Measurements from ENCODE around the gene RACGAP1. TPM values are rescaled to one million over a fixed set of nuclear protein-coding genes. Genes with fewer than 3 reads are reported as not detected.

Gene RACGAP1
- total and polyA plus RNA-seq, 2 experiments from 2014 or later, result 35.4 to 55.4 TPM

- in situ Hi-C loops (cut with MboI), result no loop called here
- H3K36me3 ChIP-seq (ENCODE audit: low read depth), result peaks cover 6% of the 10 kb centered on the region; the same call in 1 of the 2 replicates
- WGBS, 2 experiments (ENCODE audit: low coverage in 1 of 2, low lambda C conversion rate in 2 of 2, missing lambda C conversion rate in 2 of 2), result 4 to 6% methylated on average over 8 of the region's 8 CpGs
- no peaks in the 10 kb centered on the region for H4K20me1 ChIP-seq (ENCODE audit: insufficient read depth)
- H3K4me3 ChIP-seq, result peak overlapping the region; percentile 30
- no peaks in the 10 kb centered on the region for H3K79me2 ChIP-seq (ENCODE audit: insufficient read depth)
- no peak overlapping the region for H3K9ac ChIP-seq
- H3K27me3 ChIP-seq (replicated peaks; ENCODE audit: insufficient read depth), result no peaks in the 10 kb centered on the region
- peaks cover 25% of the 10 kb centered on the region for H3K4me1 ChIP-seq (ENCODE audit: insufficient read depth)
- peaks cover 39% of the 10 kb centered on the region for H3F3A ChIP-seq (ENCODE audit: insufficient read depth)
- peak overlapping the region; percentile 23; the same call in 1 of the 2 replicates for H3K27ac ChIP-seq
- peak; percentile 87 for DNase-seq
- TF ChIP-seq EZH2 (IDR thresholded peaks at IDR 0.05; ENCODE audit: insufficient read depth, poor library complexity, severe bottlenecking) (no peak), EZH2phosphoT487 (IDR thresholded peaks at IDR 0.05; ENCODE audit: insufficient read depth, low read depth) (no peak)
- no peaks in the 10 kb centered on the region for H3K9me2 ChIP-seq (ENCODE audit: insufficient read depth)
- no peaks in the 10 kb centered on the region for H3K9me3 ChIP-seq (ENCODE audit: low read depth)
- peak overlapping the region; percentile 47 for H3K4me2 ChIP-seq (ENCODE audit: unreplicated experiment)
- peak overlapping the region; percentile 57 for H2AFZ ChIP-seq
These were observed 41.4 kb downstream of the RACGAP1 start for GRCh38 chr12:49983892-49984291.

GRCh38 chr12:49982246-49983087 is 42.8 kb downstream of the RACGAP1 start:
- WGBS, 2 experiments (ENCODE audit: low coverage in 1 of 2, low lambda C conversion rate in 2 of 2, missing lambda C conversion rate in 2 of 2), result 88 to 93% methylated on average over 7 of the region's 7 CpGs
- H3K4me3 ChIP-seq, result no peak overlapping the region

DNA sequence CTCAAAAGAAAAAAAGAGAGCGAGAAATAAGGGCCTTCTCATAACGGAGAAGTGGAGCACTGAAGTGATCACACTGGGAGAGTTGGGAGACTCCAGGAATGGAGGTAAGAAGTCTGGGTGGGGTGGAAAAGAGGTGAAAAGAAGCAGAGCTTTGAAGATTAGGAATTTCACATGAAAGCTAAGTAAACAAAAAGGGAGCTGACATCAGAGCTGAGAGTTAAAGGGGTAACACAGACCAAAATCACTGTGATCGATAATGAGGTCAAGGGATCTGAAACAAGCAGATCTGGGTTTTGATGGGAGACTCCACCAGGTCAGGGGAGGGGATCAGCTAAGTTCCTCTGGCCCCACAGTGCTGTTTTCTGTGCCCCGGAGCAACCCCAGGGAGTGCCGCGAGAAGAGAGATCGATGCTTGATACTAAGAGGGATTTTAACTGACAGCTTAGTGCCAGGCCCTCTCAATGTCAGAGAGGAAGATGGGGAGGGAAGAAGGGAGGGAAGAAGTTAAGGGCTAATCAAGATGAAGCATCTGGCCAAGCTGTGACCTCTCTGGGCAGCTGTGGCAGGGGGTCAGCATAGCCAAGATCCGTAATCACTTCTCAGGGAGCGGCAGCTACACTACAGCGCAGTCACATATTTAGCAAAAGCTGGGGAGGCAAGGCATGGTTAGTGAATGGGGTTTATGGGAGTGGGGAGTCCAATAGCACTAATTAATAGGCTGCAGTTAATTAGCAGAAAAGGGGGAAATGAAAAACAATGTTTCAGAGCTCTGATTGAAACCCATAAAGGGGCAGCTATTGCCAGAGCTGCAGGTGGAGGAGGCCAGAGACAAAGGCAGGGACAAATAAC is 44.6 kb downstream of the RACGAP1 start:
- TF ChIP-seq EZH2 (IDR thresholded peaks at IDR 0.05; ENCODE audit: insufficient read depth, poor library complexity, severe bottlenecking) (no peak), EZH2phosphoT487 (IDR thresholded peaks at IDR 0.05; ENCODE audit: insufficient read depth, low read depth) (no peak)
- no peak overlapping the region for H3K9ac ChIP-seq
- H3K9me3 ChIP-seq (ENCODE audit: low read depth), result no peaks in the 10 kb centered on the region
- H4K20me1 ChIP-seq (ENCODE audit: insufficient read depth), result no peaks in the 10 kb centered on the region
- H3K27me3 ChIP-seq (replicated peaks; ENCODE audit: insufficient read depth), result no peaks in the 10 kb centered on the region
- H3K27ac ChIP-seq, result no peak overlapping the region
- H3K9me2 ChIP-seq (ENCODE audit: insufficient read depth), result no peaks in the 10 kb centered on the region
- no peak overlapping the region for H2AFZ ChIP-seq
- no peaks in the 10 kb centered on the region for H3K79me2 ChIP-seq (ENCODE audit: insufficient read depth)
- H3K4me1 ChIP-seq (ENCODE audit: insufficient read depth), result peaks cover 25% of the 10 kb centered on the region
- H3K4me3 ChIP-seq, result no peak overlapping the region
- in situ Hi-C loops (cut with MboI), result no loop called here
- WGBS, 2 experiments (ENCODE audit: low coverage in 1 of 2, low lambda C conversion rate in 2 of 2, missing lambda C conversion rate in 2 of 2), result 94% methylated on average over 10 of the region's 10 CpGs
- no peaks in the 10 kb centered on the region for H3K36me3 ChIP-seq (ENCODE audit: low read depth)
- H3K4me2 ChIP-seq (ENCODE audit: unreplicated experiment), result no peak overlapping the region
- no peak for DNase-seq
- H3F3A ChIP-seq (ENCODE audit: insufficient read depth), result peaks cover 34% of the 10 kb centered on the region

More at GRCh38 chr12:49982246-49983087, 42.8 kb downstream of the RACGAP1 start:
- peak; percentile 63 for DNase-seq
- H3K9me2 ChIP-seq (ENCODE audit: insufficient read depth), result no peaks in the 10 kb centered on the region
- no peak overlapping the region; the same call in 1 of the 2 replicates for H3K27ac ChIP-seq
- peaks cover 39% of the 10 kb centered on the region for H3F3A ChIP-seq (ENCODE audit: insufficient read depth)
- no peaks in the 10 kb centered on the region for H4K20me1 ChIP-seq (ENCODE audit: insufficient read depth)
- TF ChIP-seq EZH2 (IDR thresholded peaks at IDR 0.05; ENCODE audit: insufficient read depth, poor library complexity, severe bottlenecking), result no peak
- no peak for TF ChIP-seq EZH2phosphoT487 (IDR thresholded peaks at IDR 0.05; ENCODE audit: insufficient read depth, low read depth)
- no peaks in the 10 kb centered on the region for H3K79me2 ChIP-seq (ENCODE audit: insufficient read depth)
- peaks cover 25% of the 10 kb centered on the region for H3K4me1 ChIP-seq (ENCODE audit: insufficient read depth)
- H3K9me3 ChIP-seq (ENCODE audit: low read depth), result no peaks in the 10 kb centered on the region
- H2AFZ ChIP-seq, result 0 out of 2 replicates have a peak overlapping the region, but pooled peaks have one; percentile 19
- no peak overlapping the region for H3K9ac ChIP-seq
- no peaks in the 10 kb centered on the region for H3K27me3 ChIP-seq (replicated peaks; ENCODE audit: insufficient read depth)
- H3K4me2 ChIP-seq (ENCODE audit: unreplicated experiment), result no peak overlapping the region
- in situ Hi-C loops (cut with MboI), result no loop called here
- H3K36me3 ChIP-seq (ENCODE audit: low read depth), result 0 out of 2 replicates have a peak, but pooled peaks cover under 1% of the 10 kb centered on the region

DNA sequence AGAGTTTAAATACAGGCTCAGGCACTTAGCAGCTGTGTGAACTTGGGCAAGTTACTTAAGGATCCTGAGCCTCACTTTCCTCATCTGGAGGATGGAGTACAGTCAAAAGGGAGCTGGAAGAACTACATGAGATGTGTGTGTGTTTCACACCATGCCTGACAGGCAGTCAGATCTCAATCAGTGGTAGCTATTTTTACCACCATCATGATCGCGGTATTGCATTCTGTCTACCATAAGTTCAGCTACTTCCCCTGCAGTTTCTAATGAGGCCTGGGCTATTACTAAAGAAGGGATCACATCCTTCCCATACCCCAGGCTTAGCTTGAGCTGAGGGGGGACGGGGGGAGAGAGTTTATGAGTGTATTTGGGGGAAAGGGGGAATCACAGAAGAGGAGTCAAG is 45.5 kb downstream of the RACGAP1 start:
- in situ Hi-C loops (cut with MboI), result no loop called here

More for the DNA sequence above, 45.5 kb downstream of the RACGAP1 start:
- Histone ChIP-seq H3K9me3 (ENCODE audit: low read depth) (no peaks in the 10 kb centered on the region), H3K4me2 (ENCODE audit: unreplicated experiment) (no peak overlapping the region), H3K9me2 (ENCODE audit: insufficient read depth) (no peaks in the 10 kb centered on the region), H3K27ac (no peak overlapping the region), H3K79me2 (ENCODE audit: insufficient read depth) (no peaks in the 10 kb centered on the region), H4K20me1 (ENCODE audit: insufficient read depth) (no peaks in the 10 kb centered on the region), H3F3A (ENCODE audit: insufficient read depth) (peaks cover 25% of the 10 kb centered on the region), H3K9ac (no peak overlapping the region), H3K4me1 (ENCODE audit: insufficient read depth) (peaks cover 25% of the 10 kb centered on the region), H3K27me3 (replicated peaks; ENCODE audit: insufficient read depth) (no peaks in the 10 kb centered on the region), H3K4me3 (no peak overlapping the region), H3K36me3 (ENCODE audit: low read depth) (no peaks in the 10 kb centered on the region), H2AFZ (no peak overlapping the region)
- TF ChIP-seq EZH2phosphoT487 (IDR thresholded peaks at IDR 0.05; ENCODE audit: insufficient read depth, low read depth) (no peak), EZH2 (IDR thresholded peaks at IDR 0.05; ENCODE audit: insufficient read depth, poor library complexity, severe bottlenecking) (no peak)
- 85 to 98% methylated on average over 3 of the region's 3 CpGs for WGBS, 2 experiments (ENCODE audit: low coverage in 1 of 2, low lambda C conversion rate in 2 of 2, missing lambda C conversion rate in 2 of 2)
- DNase-seq, result no peak

Measured in GM23248 (cell line).